ENCODE data around the gene NCOR1.
"Not testable (repeated sequence)": the region's sequence is repeated elsewhere in the genome, so short reads cannot be mapped to it uniquely, and the experiment has no call there.

Gene NCOR1

GRCh38 chr17:16091773-16092172 is 123.6 kb downstream of the NCOR1 start:
- DNase-seq (ENCODE audit: low read depth) = no peak

GRCh38 chr17:16086957-16087356 is 128.4 kb downstream of the NCOR1 start:
- no peak for DNase-seq (ENCODE audit: low read depth)

DNA sequence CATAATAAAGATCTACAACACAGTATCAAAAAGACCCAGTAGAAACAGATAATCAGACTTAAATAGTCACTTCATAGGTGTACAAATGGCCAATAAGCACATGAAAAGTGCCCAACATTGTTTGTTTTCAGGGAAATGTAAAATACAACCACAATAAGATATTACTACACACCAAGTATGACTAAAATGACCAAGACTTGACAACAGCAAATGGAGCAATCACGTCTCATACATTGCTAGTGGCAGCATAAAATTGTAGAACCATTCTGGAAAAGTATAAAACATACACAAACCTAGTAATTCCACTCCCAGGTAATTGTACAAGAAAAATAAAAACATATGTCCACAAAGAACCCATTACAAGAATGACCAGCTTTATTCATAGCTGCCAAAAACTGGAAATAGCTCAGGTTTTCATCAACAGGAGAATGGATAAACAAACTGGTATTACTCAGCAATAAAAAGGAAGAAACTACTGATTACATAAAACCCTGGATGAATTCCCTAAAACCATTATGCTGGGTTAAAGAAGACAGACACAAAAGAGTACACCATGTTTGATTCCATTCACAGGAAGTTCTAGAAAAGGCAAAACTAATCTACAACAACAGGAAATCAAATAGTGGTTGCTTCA is 130.2 kb downstream of the NCOR1 start:
- DNase-seq (ENCODE audit: low read depth) = no peak

- DNase-seq (ENCODE audit: low read depth) = no peak
These were observed 132.1 kb downstream of the NCOR1 start for GRCh38 chr17:16083223-16083622.

DNA sequence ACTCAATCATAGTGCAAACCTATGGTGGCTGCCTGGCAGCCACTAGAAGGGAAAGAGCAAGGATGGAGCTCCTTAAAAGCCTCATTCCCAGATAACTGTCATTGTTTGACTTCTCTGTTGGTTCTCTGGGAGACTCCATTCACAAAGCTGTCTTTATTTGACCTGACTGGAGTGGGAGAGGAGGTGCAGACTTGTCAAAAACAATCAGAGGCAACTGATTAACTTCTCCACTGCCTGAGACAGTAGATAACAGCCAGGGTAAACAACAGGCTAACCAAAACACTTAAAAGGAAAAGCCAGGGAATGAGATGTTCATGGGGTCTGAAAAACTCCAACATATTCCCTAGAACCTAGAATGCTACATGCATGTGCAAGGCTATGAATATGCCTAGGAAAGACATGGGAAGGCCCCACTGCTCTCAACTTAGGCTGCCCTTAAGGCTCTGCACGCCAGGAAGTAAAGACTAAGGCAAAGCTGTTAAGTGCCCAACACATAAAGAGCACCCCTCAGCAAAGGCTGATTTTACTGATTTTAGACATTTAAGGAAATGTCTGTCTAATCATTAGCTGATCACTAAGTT is 133.7 kb downstream of the NCOR1 start:
- no peak for DNase-seq (ENCODE audit: low read depth)

DNA sequence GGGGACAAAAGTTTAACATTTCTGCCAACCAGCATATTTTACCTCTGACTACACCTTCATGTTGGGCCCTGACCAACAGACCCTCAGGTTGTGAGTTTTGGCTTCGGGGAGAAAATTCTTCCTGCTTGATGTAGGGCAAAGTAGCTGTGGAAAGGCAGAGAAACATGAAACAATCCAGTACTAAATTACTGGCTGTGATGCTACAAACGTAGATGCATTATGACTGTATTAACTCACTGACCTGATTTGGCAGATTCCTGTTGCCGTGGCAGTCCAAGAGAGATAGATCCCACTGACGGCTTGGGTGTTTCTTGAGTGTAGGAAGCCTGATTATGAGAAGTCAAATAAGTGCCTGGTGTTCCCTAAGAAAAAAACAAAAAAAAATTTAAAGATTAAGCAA is 135.0 kb downstream of the NCOR1 start:
- no peak for DNase-seq (ENCODE audit: low read depth)

DNA sequence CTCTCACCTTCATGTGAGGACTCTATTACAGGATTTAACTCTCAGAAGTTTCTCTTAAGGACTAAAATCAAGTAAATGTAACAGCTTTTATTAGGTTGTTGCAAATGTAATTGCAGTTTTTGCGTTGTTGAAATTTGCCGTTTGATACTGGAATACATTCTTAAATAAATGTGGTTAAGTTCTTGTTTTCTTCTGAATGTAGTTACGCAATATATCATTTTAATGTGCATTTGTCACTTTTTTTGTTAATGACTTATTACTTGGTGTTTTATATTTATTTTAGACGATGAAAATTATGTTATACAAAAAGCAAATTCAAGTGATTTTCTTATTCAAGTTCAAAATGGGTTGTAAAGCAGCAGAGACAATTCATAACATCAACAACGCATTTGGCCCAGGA is 139.4 kb downstream of the NCOR1 start:
- no peak for DNase-seq (ENCODE audit: low read depth)

GRCh38 chr17:16074423-16074822 is 140.9 kb downstream of the NCOR1 start:
- DNase-seq (ENCODE audit: low read depth) = no peak

DNA sequence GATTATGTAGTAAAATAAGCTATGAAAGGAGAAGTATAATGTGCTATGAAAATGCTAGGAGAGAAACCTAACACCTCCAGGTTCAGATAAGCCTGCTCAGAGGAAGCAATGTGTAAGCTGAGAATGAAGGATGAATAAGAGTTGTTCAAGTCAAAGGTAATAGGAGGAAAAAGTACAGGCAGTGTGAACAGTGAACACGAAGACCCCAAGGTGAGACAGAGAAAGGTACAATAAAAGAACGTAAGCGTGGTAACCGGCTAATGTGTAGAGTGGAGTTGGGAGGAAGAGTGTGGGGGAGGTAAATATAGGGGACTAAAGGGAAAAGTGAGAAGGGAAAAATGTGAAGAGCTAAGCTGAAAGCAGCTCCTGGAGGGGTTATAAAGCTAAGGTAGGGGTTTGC is 141.5 kb downstream of the NCOR1 start:
- DNase-seq (ENCODE audit: low read depth) = no peak

DNA sequence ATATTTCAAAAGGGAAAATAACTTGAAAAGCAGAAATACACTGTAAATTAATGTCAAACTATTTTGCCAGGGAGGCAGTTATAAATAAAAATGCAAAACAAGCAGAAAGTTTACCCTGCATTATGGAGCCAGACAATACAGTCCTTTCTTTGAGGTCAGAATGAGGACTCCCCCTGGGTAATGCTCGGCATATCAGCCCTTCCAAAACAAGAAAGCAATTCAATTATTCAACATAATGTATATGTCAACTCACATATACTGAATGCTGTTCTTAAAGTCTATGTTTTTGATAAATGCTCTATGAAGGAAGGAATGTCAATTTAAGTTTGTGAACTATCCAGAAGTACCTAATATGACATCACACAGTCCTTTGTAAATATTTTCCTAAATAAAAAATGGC is 143.3 kb downstream of the NCOR1 start:
- no peak for DNase-seq (ENCODE audit: low read depth)

- DNase-seq (ENCODE audit: low read depth) = no peak
These were observed 147.0 kb downstream of the NCOR1 start for GRCh38 chr17:16068323-16068722.

GRCh38 chr17:16066125-16066524 is 149.2 kb downstream of the NCOR1 start:
- DNase-seq (ENCODE audit: low read depth) = no peak

GRCh38 chr17:16061631-16062030 is 153.7 kb downstream of the NCOR1 start:
- DNase-seq (ENCODE audit: low read depth) = no peak

DNA sequence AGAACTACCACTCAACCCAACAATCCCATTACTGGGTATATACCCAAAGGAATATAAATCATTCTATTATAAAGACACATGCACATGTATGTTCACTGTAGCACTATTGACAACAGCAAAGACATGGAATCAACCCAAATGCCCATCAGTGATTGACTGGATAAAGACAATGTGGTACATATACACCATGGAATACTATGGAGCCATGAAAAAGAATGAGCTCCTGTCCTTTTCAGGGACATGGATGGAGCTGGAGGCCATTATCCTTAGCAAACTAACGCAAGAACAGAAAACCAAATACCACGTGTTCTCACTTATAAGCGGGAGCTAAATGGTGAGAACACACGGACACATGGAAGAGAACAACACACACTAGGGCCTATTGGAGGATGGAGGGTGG is 160.2 kb downstream of the NCOR1 start:
- not testable (repeated sequence) for DNase-seq (ENCODE audit: low read depth)

- DNase-seq (ENCODE audit: low read depth) = no peak
These were observed 162.8 kb downstream of the NCOR1 start for GRCh38 chr17:16052486-16052885.

DNA sequence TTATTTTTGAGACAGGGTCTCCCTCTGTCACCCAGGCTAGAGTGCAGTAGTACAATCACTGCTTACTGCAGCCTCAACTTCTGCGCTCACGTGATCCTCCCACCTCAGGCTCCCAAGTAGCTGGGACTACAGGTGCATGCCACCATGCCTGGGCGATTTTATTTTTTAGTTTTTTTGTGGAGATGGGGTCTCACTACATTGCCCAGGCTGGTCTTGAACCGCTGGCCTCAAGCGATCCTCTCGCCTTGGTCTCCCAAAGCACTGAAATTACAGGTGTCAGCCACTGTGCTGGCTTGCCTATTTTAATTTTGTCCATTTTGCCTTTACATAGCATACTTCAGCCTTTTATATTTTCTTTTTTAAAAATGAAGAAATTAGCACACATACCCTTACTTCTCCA is 164.5 kb downstream of the NCOR1 start:
- no peak for DNase-seq (ENCODE audit: low read depth)

DNA sequence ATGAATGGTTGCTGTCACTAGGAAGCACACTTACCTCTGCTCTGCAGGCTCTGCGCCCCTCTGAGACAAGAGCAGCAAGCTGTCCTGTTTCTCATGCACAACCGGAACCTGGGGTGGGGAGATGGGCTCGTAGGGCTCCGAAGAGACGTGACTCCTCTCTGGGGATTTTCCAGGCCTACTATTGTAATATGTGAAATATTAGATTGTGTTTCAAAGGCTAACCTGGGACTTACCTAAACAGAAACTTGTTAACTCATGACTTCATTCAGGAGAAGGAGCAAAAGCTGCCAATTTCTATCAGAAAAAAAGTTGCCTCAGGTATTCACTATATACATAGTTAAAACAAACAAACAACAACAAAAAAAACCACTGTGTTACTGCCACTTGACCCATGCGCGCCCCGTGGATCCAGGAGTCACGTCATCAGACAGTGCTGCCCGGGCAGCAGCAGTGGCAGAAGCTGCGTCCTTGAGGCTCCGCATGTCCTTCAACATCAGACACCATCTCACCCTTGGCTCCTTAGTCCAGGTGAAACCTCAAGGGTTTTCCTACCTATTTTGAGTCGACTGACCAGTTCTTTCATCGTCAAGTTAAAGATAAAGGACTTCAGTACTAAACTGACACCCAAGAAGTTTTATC is 166.4 kb downstream of the NCOR1 start:
- no peak for DNase-seq (ENCODE audit: low read depth)

DNA sequence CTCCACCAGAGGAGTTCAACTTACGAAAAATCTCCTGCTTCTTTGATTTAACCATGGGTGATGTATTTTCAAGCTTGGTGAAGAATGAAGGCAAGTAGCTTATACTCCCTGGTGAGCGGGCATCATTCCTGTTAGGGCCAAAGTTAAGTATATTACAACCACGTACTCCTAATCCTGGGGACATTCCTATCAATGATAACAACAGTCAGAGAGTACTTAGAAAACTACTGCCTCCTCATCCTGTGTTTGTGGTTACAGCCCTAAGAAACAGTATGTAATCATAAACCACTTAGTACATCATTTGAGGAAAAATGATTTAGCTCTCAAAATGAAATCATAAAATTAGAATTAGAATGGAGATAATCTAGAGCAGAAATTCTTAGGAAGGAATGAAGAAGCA is 168.4 kb downstream of the NCOR1 start:
- no peak for DNase-seq (ENCODE audit: low read depth)

- DNase-seq (ENCODE audit: low read depth) = no peak
These were observed 170.8 kb downstream of the NCOR1 start for GRCh38 chr17:16044487-16044886.

- no peak for DNase-seq (ENCODE audit: low read depth)
These were observed 174.6 kb downstream of the NCOR1 start for GRCh38 chr17:16040710-16041251.

GRCh38 chr17:16037636-16038035 is 177.7 kb downstream of the NCOR1 start:
- no peak for DNase-seq (ENCODE audit: low read depth)

GRCh38 chr17:16036261-16036660 is 179.1 kb downstream of the NCOR1 start:
- no peak for DNase-seq (ENCODE audit: low read depth)

DNA sequence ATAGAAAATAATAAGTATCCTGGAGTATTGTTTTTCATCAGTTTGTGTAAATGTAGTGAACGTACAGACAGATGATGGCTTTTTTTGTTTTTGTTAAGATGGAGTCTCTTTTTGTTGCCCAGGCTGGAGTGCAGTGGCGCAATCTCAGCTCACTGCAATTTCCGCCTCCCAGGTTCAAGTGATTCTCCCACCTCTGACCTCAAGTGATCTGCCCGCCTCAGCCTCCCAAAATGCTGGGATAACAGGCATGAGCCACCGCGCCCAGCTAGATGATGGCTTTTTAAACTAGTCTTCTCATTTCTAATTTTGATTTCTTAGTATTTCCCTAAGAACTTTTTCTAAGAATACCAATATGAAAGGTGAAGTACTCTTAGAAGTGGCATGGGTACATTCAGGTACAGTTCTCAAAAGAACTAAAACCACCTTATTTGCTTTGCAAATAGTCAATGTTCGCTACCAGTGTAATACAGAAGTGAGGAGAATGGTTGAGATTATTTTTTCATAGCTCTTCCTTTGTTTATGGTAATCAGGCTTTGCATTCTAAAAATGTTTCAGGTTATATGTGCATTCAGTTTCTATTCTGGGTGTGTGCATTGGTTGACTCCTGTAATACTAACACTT is 181.5 kb downstream of the NCOR1 start:
- no peak for DNase-seq (ENCODE audit: low read depth)

Data from T follicular helper cell (primary cell).